Skeletal muscle satellite cell (primary cell): ENCODE data around the gene MEX3B.

Source experiments
- H3K27me3 ChIP-seq: 2 replicates; pipeline ENCODE4 v1.7.0; 2013; ENCODE audit warnings: low read length; ENCODE audit not compliant: control insufficient read depth, insufficient read depth
- H3K36me3 ChIP-seq: 2 replicates; pipeline ENCODE4 v1.7.0; 2013; ENCODE audit warnings: mild to moderate bottlenecking, control low read depth, low read length; ENCODE audit not compliant: insufficient read depth
- H3K4me1 ChIP-seq: 2 replicates; pipeline ENCODE4 v1.7.0; 2013; ENCODE audit warnings: low read length; ENCODE audit not compliant: control insufficient read depth, insufficient read depth
- H3K4me2 ChIP-seq: 2 replicates; pipeline ENCODE4 v1.7.0; 2013; ENCODE audit warnings: mild to moderate bottlenecking, low read length
- H3K4me3 ChIP-seq: 2 replicates; pipeline ENCODE4 v1.7.0; 2013; ENCODE audit warnings: low read length
- H3K9ac ChIP-seq: 2 replicates; pipeline ENCODE4 v1.7.0; 2013; ENCODE audit warnings: mild to moderate bottlenecking, low read depth, low read length, moderate library complexity
- H3K9me3 ChIP-seq: replicated peaks from 2 replicates; pipeline ENCODE4 v1.7.0; 2013; ENCODE audit warnings: mild to moderate bottlenecking, control low read depth, low read length

MEX3B gene

GRCh38 chr15:82066455-82066854 is 20.6 kb upstream of the MEX3B start:
- Histone ChIP-seq H3K27me3 (peaks cover 19% of the 10 kb centered on the region), H3K4me2 (no peak overlapping the region), H3K4me3 (no peak overlapping the region), H3K4me1 (no peaks in the 10 kb centered on the region), H3K9ac (no peak overlapping the region), H3K36me3 (no peaks in the 10 kb centered on the region), H3K9me3 (no peaks in the 10 kb centered on the region)

GRCh38 chr15:82064824-82065223 is 19.0 kb upstream of the MEX3B start:
- H3K4me3 ChIP-seq, result no peak overlapping the region
- H3K9me3 ChIP-seq, result no peaks in the 10 kb centered on the region
- peaks cover 18% of the 10 kb centered on the region for H3K27me3 ChIP-seq
- H3K36me3 ChIP-seq, result no peaks in the 10 kb centered on the region
- H3K4me1 ChIP-seq, result no peaks in the 10 kb centered on the region
- no peak overlapping the region for H3K4me2 ChIP-seq
- no peak overlapping the region for H3K9ac ChIP-seq

- no peak overlapping the region for H3K4me3 ChIP-seq
These were observed 16.9 kb upstream of the MEX3B start for GRCh38 chr15:82062479-82063454.

DNA sequence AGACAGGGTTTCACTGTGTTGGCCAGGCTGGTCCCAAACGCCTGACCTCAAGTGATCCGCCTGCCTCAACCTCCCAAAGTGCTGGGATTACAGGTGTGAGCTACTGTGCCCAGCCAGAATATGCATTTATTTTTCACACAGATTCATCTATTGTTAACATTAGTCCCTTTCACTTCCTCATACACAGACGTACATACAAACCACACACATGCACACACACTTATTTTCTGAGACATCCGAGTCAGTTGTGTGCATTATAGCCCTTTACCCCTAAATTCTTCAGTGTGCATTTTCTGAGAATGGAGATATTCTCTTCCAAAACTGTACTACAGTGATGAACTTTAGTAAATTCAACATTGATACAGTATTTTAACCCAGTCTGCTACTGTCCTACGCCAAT is 15.0 kb upstream of the MEX3B start:
- H3K9ac ChIP-seq, result no peak overlapping the region
- peaks cover 49% of the 10 kb centered on the region for H3K27me3 ChIP-seq
- no peaks in the 10 kb centered on the region for H3K36me3 ChIP-seq
- no peaks in the 10 kb centered on the region for H3K4me1 ChIP-seq
- no peak overlapping the region for H3K4me2 ChIP-seq
- no peak overlapping the region for H3K4me3 ChIP-seq
- no peaks in the 10 kb centered on the region for H3K9me3 ChIP-seq

More at GRCh38 chr15:82062479-82063454, 16.9 kb upstream of the MEX3B start:
- H3K27me3 ChIP-seq, result peaks cover 37% of the 10 kb centered on the region
- H3K9me3 ChIP-seq, result no peaks in the 10 kb centered on the region
- H3K36me3 ChIP-seq, result no peaks in the 10 kb centered on the region
- H3K9ac ChIP-seq, result no peak overlapping the region
- H3K4me1 ChIP-seq, result no peaks in the 10 kb centered on the region
- no peak overlapping the region for H3K4me2 ChIP-seq

- Histone ChIP-seq H3K9me3 (no peaks in the 10 kb centered on the region), H3K4me1 (no peaks in the 10 kb centered on the region), H3K9ac (no peak overlapping the region), H3K4me3 (no peak overlapping the region), H3K27me3 (peaks cover 49% of the 10 kb centered on the region), H3K36me3 (no peaks in the 10 kb centered on the region), H3K4me2 (no peak overlapping the region)
These were observed 12.8 kb upstream of the MEX3B start for GRCh38 chr15:82058517-82059204.

DNA sequence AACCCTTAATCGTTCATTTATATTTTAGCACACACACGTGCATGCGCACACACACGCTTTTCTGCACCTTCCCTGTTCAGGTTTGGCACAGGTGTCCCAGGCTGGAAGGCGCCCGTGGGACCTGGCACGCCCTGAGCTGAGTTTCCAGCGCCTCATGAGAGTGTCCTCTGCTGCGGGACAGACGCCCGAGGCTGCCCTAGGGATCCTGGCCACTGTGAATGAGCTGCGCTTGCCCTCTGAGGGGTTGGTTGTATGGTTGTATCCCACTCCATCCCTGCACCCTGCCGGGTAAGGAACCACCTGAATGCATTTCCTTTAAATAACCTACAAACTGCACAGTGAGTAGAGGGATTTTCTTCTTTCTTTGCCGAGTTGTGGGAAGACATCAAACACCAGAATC is 12.2 kb upstream of the MEX3B start:
- H3K9me3 ChIP-seq, result no peaks in the 10 kb centered on the region
- no peak overlapping the region for H3K4me2 ChIP-seq
- no peaks in the 10 kb centered on the region for H3K4me1 ChIP-seq
- H3K9ac ChIP-seq, result no peak overlapping the region
- peaks cover 48% of the 10 kb centered on the region for H3K27me3 ChIP-seq
- no peaks in the 10 kb centered on the region for H3K36me3 ChIP-seq
- no peak overlapping the region for H3K4me3 ChIP-seq

DNA sequence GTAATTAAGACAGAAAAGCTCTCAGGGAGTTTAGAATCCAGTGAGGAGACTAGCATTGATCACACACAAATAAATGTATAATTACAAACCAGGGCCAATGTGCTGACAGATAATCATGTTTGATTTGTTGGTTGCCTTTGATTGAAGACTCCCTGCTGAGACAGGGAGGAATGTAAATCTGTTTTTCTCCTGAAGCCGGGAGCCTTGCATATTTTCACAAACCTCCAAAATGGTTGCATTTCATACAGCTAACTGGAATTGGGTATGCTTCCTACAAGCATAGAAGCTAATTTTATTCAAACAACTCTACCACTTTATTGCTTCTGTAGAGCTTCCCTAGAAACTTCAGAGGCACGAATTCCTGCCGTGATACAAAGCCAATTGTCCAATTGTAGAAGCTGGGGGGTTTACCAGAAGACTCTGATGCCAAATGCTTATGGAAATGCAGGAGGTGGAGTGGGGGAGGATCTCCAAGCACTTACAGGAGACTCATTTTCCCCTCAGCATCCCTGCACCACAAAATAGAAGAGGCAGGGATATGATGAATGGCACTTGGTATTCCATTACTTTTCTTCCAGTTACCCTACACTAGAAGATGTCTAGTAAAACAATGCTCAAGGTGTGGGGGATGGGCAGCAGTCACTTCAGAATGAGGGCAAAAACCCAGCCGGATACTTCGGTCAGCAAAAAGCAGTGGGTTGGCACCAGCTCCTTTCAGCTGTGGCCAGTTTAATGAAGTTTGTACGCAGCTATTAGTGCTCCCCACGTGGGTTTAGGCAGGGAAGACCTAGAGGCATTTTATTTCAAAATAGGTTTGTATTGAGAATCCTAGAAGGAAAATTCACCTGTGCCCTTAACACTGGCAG is 11.4 kb upstream of the MEX3B start:
- Histone ChIP-seq H3K36me3 (no peaks in the 10 kb centered on the region), H3K9me3 (no peaks in the 10 kb centered on the region), H3K4me1 (no peaks in the 10 kb centered on the region), H3K4me2 (no peak overlapping the region), H3K9ac (no peak overlapping the region), H3K4me3 (no peak overlapping the region), H3K27me3 (peaks cover 43% of the 10 kb centered on the region)

DNA sequence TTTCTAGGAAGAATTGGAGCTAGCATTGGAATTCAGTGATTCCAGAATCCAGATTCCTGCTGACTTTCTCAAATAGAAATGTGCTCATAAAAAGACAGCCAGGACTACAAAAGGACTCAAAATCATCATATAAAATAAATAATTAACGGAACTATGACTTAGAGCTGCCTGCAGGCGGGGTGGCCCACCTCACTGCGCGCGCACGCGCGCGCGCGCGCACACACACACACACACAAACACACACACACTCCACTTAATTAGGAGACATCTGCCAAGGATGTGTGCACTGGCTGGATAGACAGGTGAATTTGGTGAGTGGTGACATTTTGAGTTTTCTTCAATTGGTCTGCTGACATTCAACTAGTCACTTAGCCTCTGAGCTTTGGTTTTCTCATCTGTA is 6.9 kb upstream of the MEX3B start:
- H3K4me2 ChIP-seq, result no peak overlapping the region
- no peak overlapping the region for H3K9ac ChIP-seq
- H3K27me3 ChIP-seq, result peaks cover 20% of the 10 kb centered on the region

DNA sequence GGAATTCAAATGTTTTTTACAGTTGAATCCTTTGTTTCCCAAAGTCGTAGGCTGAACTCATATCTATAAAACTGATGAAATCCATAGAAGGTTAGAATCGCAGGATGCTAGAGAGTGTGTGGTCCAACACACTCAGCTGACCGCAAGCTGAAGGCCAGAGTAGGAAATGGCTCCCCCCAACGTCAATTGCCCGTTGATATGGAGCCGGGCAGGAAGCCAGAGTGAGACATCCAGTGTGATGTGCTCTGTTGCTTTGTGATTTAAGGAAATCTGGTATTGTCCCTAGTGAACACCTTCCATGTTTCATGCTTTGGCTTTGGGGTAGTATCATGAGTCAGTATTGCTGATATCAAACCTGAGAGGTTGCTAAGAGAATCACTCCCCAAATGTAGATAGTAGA is 5.8 kb upstream of the MEX3B start:
- H3K4me1 ChIP-seq, result peaks cover 4% of the 10 kb centered on the region
- no peak overlapping the region for H3K4me2 ChIP-seq
- no peak overlapping the region for H3K4me3 ChIP-seq
- no peaks in the 10 kb centered on the region for H3K9me3 ChIP-seq
- no peaks in the 10 kb centered on the region for H3K36me3 ChIP-seq
- H3K27me3 ChIP-seq, result peaks cover 9% of the 10 kb centered on the region
- H3K9ac ChIP-seq, result no peak overlapping the region

More for the DNA sequence above, 6.9 kb upstream of the MEX3B start:
- Histone ChIP-seq H3K36me3 (no peaks in the 10 kb centered on the region), H3K9me3 (no peaks in the 10 kb centered on the region), H3K4me3 (no peak overlapping the region), H3K4me1 (peaks cover under 1% of the 10 kb centered on the region)

- no peaks in the 10 kb centered on the region for H3K36me3 ChIP-seq
- H3K27me3 ChIP-seq, result peaks cover 8% of the 10 kb centered on the region
- H3K4me3 ChIP-seq, result no peak overlapping the region
- H3K4me2 ChIP-seq, result no peak overlapping the region
- peaks cover 4% of the 10 kb centered on the region for H3K4me1 ChIP-seq
- H3K9ac ChIP-seq, result no peak overlapping the region
- H3K9me3 ChIP-seq, result no peaks in the 10 kb centered on the region
These were observed 3.0 kb upstream of the MEX3B start for GRCh38 chr15:82048811-82049210.
